ENCODE results near the gene SMAD6. TPM values are rescaled to one million over a fixed set of nuclear protein-coding genes. Genes with fewer than 3 reads are reported as not detected.

Gene SMAD6
- total and polyA plus RNA-seq, 9 donors: 3.8 to 20.3 (median 13.9) TPM

GRCh38 chr15:66654361-66654738 is 47.7 kb upstream of the SMAD6 start:
- Histone ChIP-seq H3K36me3 (no peaks in the 10 kb centered on the region), H3K9me3 (no peaks in the 10 kb centered on the region), H3K27me3 (no peaks in the 10 kb centered on the region), H3K27ac (no peak overlapping the region), H3K4me3 (no peak overlapping the region), H3K4me1 (ENCODE audit: insufficient read depth) (peaks cover 6% of the 10 kb centered on the region)
- intact Hi-C loops (cut with DNase I): no loop called here
- 54 to 66% (median 63%) methylated on average over 9 to 12 of the region's 12 CpGs for WGBS, 3 donors
- no peak for DNase-seq
- TF ChIP-seq CTCF (IDR thresholded peaks at IDR 0.05) (no peak), EP300 (IDR thresholded peaks at IDR 0.05) (no peak), POLR2A (IDR thresholded peaks at IDR 0.05) (no peak)

GRCh38 chr15:66654739-66655375 is 47.2 kb upstream of the SMAD6 start:
- H3K4me1 ChIP-seq (ENCODE audit: insufficient read depth): peaks cover 6% of the 10 kb centered on the region
- no peaks in the 10 kb centered on the region for H3K36me3 ChIP-seq
- WGBS, 3 donors: 4 to 20% (median 19%) methylated on average over 29 to 45 of the region's 45 CpGs
- intact Hi-C loops (cut with DNase I): no loop called here
- H3K4me3 ChIP-seq: peak overlapping the region; percentile 20
- H3K27ac ChIP-seq: peak overlapping the region in 1 of 2 donors; percentile 47
- H3K27me3 ChIP-seq: no peaks in the 10 kb centered on the region
- no peaks in the 10 kb centered on the region for H3K9me3 ChIP-seq
- TF ChIP-seq POLR2A (IDR thresholded peaks at IDR 0.05) (no peak), EP300 (IDR thresholded peaks at IDR 0.05) (no peak)
- peak in 3 of 5 donors; percentile 36 to 66 (median 49) for DNase-seq

GRCh38 chr15:66655511-66655910 is 46.5 kb upstream of the SMAD6 start:
- H3K27me3 ChIP-seq: no peaks in the 10 kb centered on the region
- peaks cover 6% of the 10 kb centered on the region for H3K4me1 ChIP-seq (ENCODE audit: insufficient read depth)
- H3K4me3 ChIP-seq: no peak overlapping the region
- no peaks in the 10 kb centered on the region for H3K9me3 ChIP-seq
- H3K36me3 ChIP-seq: no peaks in the 10 kb centered on the region
- WGBS, 3 donors: 74 to 84% (median 77%) methylated on average over 14 of the region's 14 CpGs
- no peak for DNase-seq
- no peak overlapping the region for H3K27ac ChIP-seq
- intact Hi-C loops (cut with DNase I): no loop called here
- no peak for TF ChIP-seq EP300 (IDR thresholded peaks at IDR 0.05)
- TF ChIP-seq POLR2A (IDR thresholded peaks at IDR 0.05): no peak
- TF ChIP-seq CTCF (IDR thresholded peaks at IDR 0.05): no peak

- WGBS, 3 donors: 98 to 100% (median 100%) methylated on average over 2 of the region's 2 CpGs
- Histone ChIP-seq H3K4me1 (ENCODE audit: insufficient read depth) (peaks cover 6% of the 10 kb centered on the region), H3K27ac (no peak overlapping the region), H3K27me3 (no peaks in the 10 kb centered on the region), H3K4me3 (no peak overlapping the region), H3K36me3 (no peaks in the 10 kb centered on the region), H3K9me3 (no peaks in the 10 kb centered on the region)
- intact Hi-C loops (cut with DNase I): no loop called here
- DNase-seq: no peak
- TF ChIP-seq CTCF (IDR thresholded peaks at IDR 0.05): no peak
Measured at GRCh38 chr15:66655997-66656396, 46.0 kb upstream of the SMAD6 start.

GRCh38 chr15:66657185-66658020 is 44.6 kb upstream of the SMAD6 start:
- intact Hi-C loops (cut with DNase I): no loop called here
- no peaks in the 10 kb centered on the region for H3K36me3 ChIP-seq
- no peak overlapping the region for H3K27ac ChIP-seq
- H3K27me3 ChIP-seq: no peaks in the 10 kb centered on the region
- no peak overlapping the region for H3K4me3 ChIP-seq
- DNase-seq: no peak
- peaks cover 6% of the 10 kb centered on the region for H3K4me1 ChIP-seq (ENCODE audit: insufficient read depth)
- 42 to 67% (median 45%) methylated on average over 9 of the region's 9 CpGs for WGBS, 3 donors
- no peaks in the 10 kb centered on the region for H3K9me3 ChIP-seq
- TF ChIP-seq EP300 (IDR thresholded peaks at IDR 0.05): no peak
